ENCODE measurements around the gene LIMS2.

- TF ChIP-seq, protein P1, sequence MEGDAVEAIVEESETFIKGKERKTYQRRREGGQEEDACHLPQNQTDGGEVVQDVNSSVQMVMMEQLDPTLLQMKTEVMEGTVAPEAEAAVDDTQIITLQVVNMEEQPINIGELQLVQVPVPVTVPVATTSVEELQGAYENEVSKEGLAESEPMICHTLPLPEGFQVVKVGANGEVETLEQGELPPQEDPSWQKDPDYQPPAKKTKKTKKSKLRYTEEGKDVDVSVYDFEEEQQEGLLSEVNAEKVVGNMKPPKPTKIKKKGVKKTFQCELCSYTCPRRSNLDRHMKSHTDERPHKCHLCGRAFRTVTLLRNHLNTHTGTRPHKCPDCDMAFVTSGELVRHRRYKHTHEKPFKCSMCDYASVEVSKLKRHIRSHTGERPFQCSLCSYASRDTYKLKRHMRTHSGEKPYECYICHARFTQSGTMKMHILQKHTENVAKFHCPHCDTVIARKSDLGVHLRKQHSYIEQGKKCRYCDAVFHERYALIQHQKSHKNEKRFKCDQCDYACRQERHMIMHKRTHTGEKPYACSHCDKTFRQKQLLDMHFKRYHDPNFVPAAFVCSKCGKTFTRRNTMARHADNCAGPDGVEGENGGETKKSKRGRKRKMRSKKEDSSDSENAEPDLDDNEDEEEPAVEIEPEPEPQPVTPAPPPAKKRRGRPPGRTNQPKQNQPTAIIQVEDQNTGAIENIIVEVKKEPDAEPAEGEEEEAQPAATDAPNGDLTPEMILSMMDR (conservative IDR thresholded peaks at IDR 0.05; ENCODE audit: low read length): no peak
- no peak for TF ChIP-seq EZH2phosphoT487 (IDR thresholded peaks at IDR 0.05; ENCODE audit: borderline replicate concordance)
Observed at GRCh38 chr2:127605691-127606263, 69.6 kb downstream of the LIMS2 start.

All from Loucy (cell line).